ENCODE results near the gene CINP. TPM values are rescaled to one million over a fixed set of nuclear protein-coding genes. Genes with fewer than 3 reads are reported as not detected.

CINP gene
- total and polyA plus RNA-seq, 4 donors, result 31.0 to 71.9 (median 34.3) TPM

GRCh38 chr14:102325791-102326345, 36.8 kb downstream of the CINP start:
- no peak for DNase-seq
- TF ChIP-seq CTCF (IDR thresholded peaks at IDR 0.05; ENCODE audit: control extremely low read depth, extremely low read depth), result no peak
- H3K4me1 ChIP-seq (ENCODE audit: control insufficient read depth in 5 of 5, insufficient read depth in 5 of 5, low read length in 5 of 5), result peaks cover 0 to 3% (median 0%) of the 10 kb centered on the region in 5 donors
- no peak overlapping the region for H3K4me3 ChIP-seq
- 89 to 97% methylated on average over 9 of the region's 9 CpGs for WGBS, 2 donors
- peaks cover 0 to 7% (median 2%) of the 10 kb centered on the region in 4 donors for H3K36me3 ChIP-seq (ENCODE audit: control insufficient read depth in 4 of 4, insufficient read depth in 4 of 4, low read length in 4 of 4)
- no peak overlapping the region for H3K9ac ChIP-seq (ENCODE audit: insufficient read depth in 1 of 2, low read length in 2 of 2)
- no peaks in the 10 kb centered on the region for H3K9me3 ChIP-seq (ENCODE audit: control insufficient read depth in 4 of 4, insufficient read depth in 3 of 4, low read length in 3 of 4)
- H3K27ac ChIP-seq (ENCODE audit: low read depth in 1 of 2, low read length in 1 of 2), result no peak overlapping the region
- H3K27me3 ChIP-seq (ENCODE audit: control insufficient read depth in 3 of 3, insufficient read depth in 3 of 3, low read length in 2 of 3), result no peaks in the 10 kb centered on the region
- no peak for ATAC-seq (ENCODE audit: insufficient read depth, low FRiP score)

- peak overlapping the region in 1 of 2 donors; percentile 39 for H3K27ac ChIP-seq (ENCODE audit: low read depth in 1 of 2, low read length in 1 of 2)
- TF ChIP-seq CTCF (IDR thresholded peaks at IDR 0.05; ENCODE audit: control extremely low read depth, extremely low read depth), result peak; percentile 18
Observed at GRCh38 chr14:102323102-102323501, 39.6 kb downstream of the CINP start.

GRCh38 chr14:102321456-102322422, 41.0 kb downstream of the CINP start:
- Histone ChIP-seq H3K4me3 (no peak overlapping the region), H3K36me3 (ENCODE audit: control insufficient read depth in 4 of 4, insufficient read depth in 4 of 4, low read length in 4 of 4) (peaks cover 0 to 7% (median 2%) of the 10 kb centered on the region in 4 donors), H3K9me3 (ENCODE audit: control insufficient read depth in 4 of 4, insufficient read depth in 3 of 4, low read length in 3 of 4) (no peaks in the 10 kb centered on the region), H3K27me3 (ENCODE audit: control insufficient read depth in 3 of 3, insufficient read depth in 3 of 3, low read length in 2 of 3) (no peaks in the 10 kb centered on the region), H3K9ac (ENCODE audit: insufficient read depth in 1 of 2, low read length in 2 of 2) (no peak overlapping the region), H3K27ac (ENCODE audit: low read depth in 1 of 2, low read length in 1 of 2) (no peak overlapping the region), H3K4me1 (ENCODE audit: control insufficient read depth in 5 of 5, insufficient read depth in 5 of 5, low read length in 5 of 5) (peaks cover 3 to 22% (median 7%) of the 10 kb centered on the region in 5 donors)
- DNase-seq (no peak), ATAC-seq (ENCODE audit: insufficient read depth, low FRiP score) (no peak)
- no peak for TF ChIP-seq CTCF (IDR thresholded peaks at IDR 0.05; ENCODE audit: control extremely low read depth, extremely low read depth)
- 93 to 94% methylated on average over 12 of the region's 12 CpGs for WGBS, 2 donors

More at GRCh38 chr14:102323102-102323501, 39.6 kb downstream of the CINP start:
- Histone ChIP-seq H3K4me3 (no peak overlapping the region), H3K4me1 (ENCODE audit: control insufficient read depth in 5 of 5, insufficient read depth in 5 of 5, low read length in 5 of 5) (peaks cover 3 to 17% (median 7%) of the 10 kb centered on the region in 5 donors), H3K9me3 (ENCODE audit: control insufficient read depth in 4 of 4, insufficient read depth in 3 of 4, low read length in 3 of 4) (no peaks in the 10 kb centered on the region), H3K9ac (ENCODE audit: insufficient read depth in 1 of 2, low read length in 2 of 2) (no peak overlapping the region), H3K36me3 (ENCODE audit: control insufficient read depth in 4 of 4, insufficient read depth in 4 of 4, low read length in 4 of 4) (peaks cover 0 to 7% (median 2%) of the 10 kb centered on the region in 4 donors), H3K27me3 (ENCODE audit: control insufficient read depth in 3 of 3, insufficient read depth in 3 of 3, low read length in 2 of 3) (no peaks in the 10 kb centered on the region)
- DNase-seq (peak; percentile 66 to 71 (median 70)), ATAC-seq (ENCODE audit: insufficient read depth, low FRiP score) (no peak)
- WGBS, 2 donors, result 37 to 39% methylated on average over 8 of the region's 8 CpGs

Data from lung (tissue), 12 donors.